Naive thymus-derived CD4-positive, alpha-beta T cell (primary cell): Measurements from ENCODE around the gene CISD3. TPM values are rescaled to one million over a fixed set of nuclear protein-coding genes. Genes with fewer than 3 reads are reported as not detected.
A peak's percentile ranks its signal among the peaks of the same experiment; 100 is the strongest.

ENCODE experiments used
- ATAC-seq: fragments of 150-1000 bp; cut with Tn5 transposase; 2 replicates; pipeline ENCODE4 v1.10.0; 2021; ENCODE audit warnings: mild to moderate bottlenecking, moderate library complexity
- CTCF ChIA-PET: fragments of 350-600 bp; sonication (Branson Sonifier 250); formaldehyde crosslinking; loops from one replicate; lab custom pipeline; 2021; ENCODE audit warnings: antibody characterized with exemption; lab: Charles Lee
- POLR2A ChIA-PET: fragments of 350-600 bp; sonication (Branson Sonifier 250); formaldehyde crosslinking; loops from one replicate; lab custom pipeline; 2021; ENCODE audit warnings: antibody characterized with exemption, inconsistent platforms; lab: Charles Lee
- DNase-seq, 9 donors: peaks; one replicate each; pipeline versions ENCODE4 v3.0.0 to v3.0.0-alpha.2; 2020 to 2022; ENCODE audit warnings: mixed read lengths in 1 of 9
- H3K27ac ChIP-seq: one replicate; pipeline ENCODE4 v1.7.0; 2013; ENCODE audit warnings: mild to moderate bottlenecking, low read depth, low read length, moderate library complexity
- H3K27me3 ChIP-seq, 2 donors: one replicate each; pipeline ENCODE4 v1.7.0; 2013; ENCODE audit warnings: low read length in 2 of 2, mild to moderate bottlenecking in 2 of 2, moderate library complexity in 2 of 2; ENCODE audit not compliant: control insufficient read depth in 2 of 2, insufficient read depth in 2 of 2
- H3K36me3 ChIP-seq, 3 experiments: 1 replicate in 2 of 3; 2 replicates in 1 of 3; pipeline ENCODE4 v1.7.0; 2013; ENCODE audit warnings: low read length in 3 of 3, mild to moderate bottlenecking in 3 of 3, moderate library complexity in 1 of 3; ENCODE audit not compliant: insufficient read depth in 3 of 3, control insufficient read depth in 2 of 3
- H3K4me1 ChIP-seq, 2 donors: one replicate each; pipeline ENCODE4 v1.7.0; 2013; ENCODE audit warnings: low read length in 2 of 2, mild to moderate bottlenecking in 2 of 2, moderate library complexity in 1 of 2; ENCODE audit not compliant: control insufficient read depth in 2 of 2, insufficient read depth in 2 of 2
- H3K4me3 ChIP-seq: 2 replicates; pipeline ENCODE4 v1.7.0; 2013; ENCODE audit warnings: mild to moderate bottlenecking, low read length
- H3K9me3 ChIP-seq, 3 experiments: 1 replicate in 2 of 3; 2 replicates in 1 of 3; pipeline ENCODE4 v1.7.0; 2013; ENCODE audit warnings: low read length in 3 of 3; ENCODE audit not compliant: control insufficient read depth in 2 of 3
- H3K27ac Mint-ChIP-seq, 9 donors: one replicate each; pipeline ENCODE4 v1.8.0; 2020 to 2022; ENCODE audit warnings: mixed read lengths in 9 of 9, mild to moderate bottlenecking in 8 of 9, moderate library complexity in 5 of 9, inconsistent platforms in 2 of 9
- H3K27me3 Mint-ChIP-seq, 5 donors: one replicate each; pipeline ENCODE4 v1.8.0; 2021 to 2022; ENCODE audit warnings: mixed read lengths in 5 of 5, mild to moderate bottlenecking in 1 of 5
- H3K36me3 Mint-ChIP-seq, 5 donors: one replicate each; pipeline ENCODE4 v1.8.0; 2020 to 2022; ENCODE audit warnings: mixed read lengths in 5 of 5, mild to moderate bottlenecking in 3 of 5, inconsistent platforms in 1 of 5
- H3K4me1 Mint-ChIP-seq, 7 donors: one replicate each; pipeline ENCODE4 v1.8.0; 2020 to 2022; ENCODE audit warnings: mixed read lengths in 7 of 7, mild to moderate bottlenecking in 3 of 7, inconsistent platforms in 1 of 7
- H3K4me3 Mint-ChIP-seq, 10 donors: one replicate each; pipeline ENCODE4 v1.8.0; 2020 to 2022; ENCODE audit warnings: mild to moderate bottlenecking in 10 of 10, mixed read lengths in 10 of 10, moderate library complexity in 6 of 10, inconsistent platforms in 2 of 10
- H3K9me3 Mint-ChIP-seq, 11 donors: one replicate each; pipeline ENCODE4 v1.8.0; 2020 to 2022; ENCODE audit warnings: mixed read lengths in 11 of 11, mild to moderate bottlenecking in 4 of 11, inconsistent platforms in 1 of 11, moderate library complexity in 1 of 11
- intact Hi-C, 2 donors: fragments of 100-400 bp; cut with micrococcal nuclease; formaldehyde crosslinking; loops; one replicate each; pipeline ENCODE4 v1.15.1; 2023
- polyA plus RNA-seq, 2 donors: library from polyadenylated mRNA; unstranded; fragments of 300-500 nt; fragmentation: Illumina TruSeq; gene quantifications; one replicate each; pipeline ENCODE4 v1.2.3, GENCODE V29; 2021
- total RNA-seq, 6 experiments: library from RNA in 5 of 6; stranded (reverse) in 5 of 6; gene quantifications; 1 replicate in 5 of 6; 2 replicates in 1 of 6; pipeline ENCODE4 v1.2.3 and lab custom pipeline; 2021 to 2026

CISD3 gene
- total and polyA plus RNA-seq, 7 experiments from 2014 or later, result 8.0 to 39.6 (median 16.6) TPM

DNA sequence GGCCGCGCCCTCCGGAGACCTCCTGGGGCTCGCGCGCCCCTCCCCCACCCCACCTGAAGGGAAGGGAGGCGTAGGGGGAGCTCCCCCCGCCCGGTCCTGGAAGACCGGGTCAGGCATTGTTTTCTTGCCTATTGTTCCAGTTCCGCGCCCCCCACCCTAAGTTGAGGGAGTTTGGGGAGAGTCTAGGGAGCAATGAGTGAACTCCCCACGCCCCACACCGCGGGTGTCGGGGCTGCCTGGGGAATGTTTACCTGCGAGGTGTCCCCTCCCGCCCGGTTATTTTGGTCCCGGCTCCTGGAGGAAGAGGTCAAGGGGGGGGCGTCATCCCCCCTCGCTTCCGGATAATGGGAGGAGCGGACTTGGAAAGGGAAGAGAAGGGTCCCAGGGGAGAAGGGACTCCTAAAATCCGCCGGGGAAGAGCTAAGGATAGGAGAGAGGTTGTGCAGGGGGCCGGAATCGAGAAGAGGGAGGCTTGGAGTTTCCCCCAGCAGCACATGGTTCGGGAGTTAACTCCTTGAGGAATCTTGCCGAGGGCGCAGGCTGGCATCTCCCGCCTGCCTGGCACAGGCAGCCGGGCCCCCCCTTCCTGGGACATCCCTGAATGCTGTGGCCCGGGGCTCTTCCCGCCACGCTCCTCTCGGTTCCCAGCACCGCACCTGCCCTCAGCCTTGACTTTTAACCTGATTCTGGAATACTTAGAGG, 24.2 kb upstream of the CISD3 start:
- Histone ChIP-seq H3K4me3 (peak overlapping the region; percentile 73), H3K27ac (peak overlapping the region; percentile 71), H3K9me3 (no peaks in the 10 kb centered on the region), H3K27me3 (no peaks in the 10 kb centered on the region), H3K4me1 (peaks cover 26 to 27% of the 10 kb centered on the region in 2 donors), H3K36me3 (peaks cover 17 to 42% (median 20%) of the 10 kb centered on the region in 3 experiments)
- ChIA-PET POLR2A (interaction anchor here (0.7 to 14.1 kb wide), 16 partner anchors 9 to 494 kb away, joined by 3 to 317 read pairs (median 6); partner anchors contain the start of genes CISD3, PSMB3, RPL19 and RPL23), CTCF (interaction anchor here (0.6 to 1.8 kb wide), 6 partner anchors 11 to 29 kb away, joined by 3 to 13 read pairs (median 4); no protein-coding TSS in a partner anchor)
- Mint-ChIP-seq H3K4me1 (peaks cover 39 to 61% (median 51%) of the 10 kb centered on the region in 7 donors), H3K36me3 (peaks cover 8 to 38% (median 9%) of the 10 kb centered on the region in 5 donors), H3K4me3 (peak overlapping the region; percentile 94 to 100 (median 98)), H3K9me3 (peaks cover 0 to 2% (median 0%) of the 10 kb centered on the region in 11 donors), H3K27ac (peak overlapping the region; percentile 80 to 96 (median 89)), H3K27me3 (no peaks in the 10 kb centered on the region)
- intact Hi-C loops, result loop anchor here (1.0 kb wide), 3 partner anchors 22 to 45 kb away; no protein-coding TSS in a partner anchor
- no peak for ATAC-seq
- DNase-seq, result peak in 5 of 9 donors; percentile 13 to 36 (median 19)

- Mint-ChIP-seq H3K4me1 (peaks cover 34 to 61% (median 48%) of the 10 kb centered on the region in 7 donors), H3K4me3 (peak overlapping the region; percentile 94 to 100 (median 98)), H3K9me3 (peaks cover 0 to 2% (median 0%) of the 10 kb centered on the region in 11 donors), H3K27ac (peak overlapping the region; percentile 81 to 96 (median 89)), H3K27me3 (no peaks in the 10 kb centered on the region), H3K36me3 (peaks cover 8 to 42% (median 9%) of the 10 kb centered on the region in 5 donors)
- ATAC-seq (no peak), DNase-seq (peak in 5 of 9 donors; percentile 20 to 42 (median 21))
- Histone ChIP-seq H3K27me3 (no peaks in the 10 kb centered on the region), H3K4me1 (peaks cover 18 to 22% of the 10 kb centered on the region in 2 donors), H3K27ac (peak overlapping the region; percentile 71), H3K4me3 (peak overlapping the region; percentile 73), H3K36me3 (peaks cover 17 to 49% (median 20%) of the 10 kb centered on the region in 3 experiments), H3K9me3 (no peaks in the 10 kb centered on the region)
- intact Hi-C loops, result loop anchor here in 1 of 2 donors (1.0 kb wide), 1 partner anchor 22 kb away; no protein-coding TSS in a partner anchor
- CTCF ChIA-PET, result interaction anchor here (0.6 to 1.8 kb wide), 6 partner anchors 11 to 30 kb away, joined by 3 to 13 read pairs (median 4); no protein-coding TSS in a partner anchor
- POLR2A ChIA-PET, result interaction anchor here (0.7 to 14.1 kb wide), 12 partner anchors 10 to 493 kb away, joined by 3 to 317 read pairs (median 6); partner anchors contain the start of genes CISD3, PSMB3, RPL19 and RPL23
Observed at GRCh38 chr17:38706505-38707216, 23.5 kb upstream of the CISD3 start.

DNA sequence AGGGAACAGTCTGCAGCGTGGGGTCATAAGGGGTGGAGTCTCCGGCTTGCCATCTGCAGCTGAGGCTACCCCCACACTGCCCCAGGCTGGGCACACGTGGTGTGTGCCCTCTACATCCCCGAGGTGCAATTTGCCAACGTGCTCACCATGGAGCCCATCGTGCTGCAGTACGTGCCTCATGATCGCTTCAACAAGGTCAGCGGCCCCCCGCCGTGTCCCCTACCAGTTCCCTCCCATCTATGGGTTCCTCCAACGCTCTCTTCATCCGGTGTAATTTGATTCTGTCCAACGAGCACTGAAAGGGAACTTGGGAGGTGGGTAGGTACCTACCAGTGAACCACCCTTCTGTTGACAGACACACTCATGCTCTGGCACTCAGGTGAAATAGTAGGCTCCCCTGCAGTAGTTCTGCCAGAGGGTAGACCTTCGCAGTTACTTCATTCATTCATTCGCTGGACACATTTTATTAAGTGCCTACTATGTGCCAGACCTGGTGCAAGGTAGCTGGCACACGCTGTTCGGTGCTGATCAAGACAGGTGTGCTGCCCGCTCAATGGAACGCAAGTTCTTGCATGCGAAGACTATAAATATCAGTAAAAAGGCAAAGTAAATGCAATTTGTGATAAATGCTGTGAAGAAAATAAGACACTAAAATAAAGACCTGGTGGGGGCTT, 22.3 kb upstream of the CISD3 start:
- Histone ChIP-seq H3K27ac (peak overlapping the region; percentile 71), H3K36me3 (peaks cover 17 to 61% (median 23%) of the 10 kb centered on the region in 3 experiments), H3K4me1 (peaks cover 15 to 22% of the 10 kb centered on the region in 2 donors), H3K4me3 (no peak overlapping the region), H3K27me3 (no peaks in the 10 kb centered on the region), H3K9me3 (no peaks in the 10 kb centered on the region)
- H3K4me1 Mint-ChIP-seq, result peaks cover 36 to 62% (median 46%) of the 10 kb centered on the region in 7 donors
- H3K27me3 Mint-ChIP-seq, result no peaks in the 10 kb centered on the region
- peak overlapping the region; percentile 81 to 96 (median 89) for H3K27ac Mint-ChIP-seq
- DNase-seq, result no peak
- H3K4me3 Mint-ChIP-seq, result peak overlapping the region; percentile 63 to 100 (median 96)
- POLR2A ChIA-PET, result interaction anchor here (0.8 to 14.1 kb wide), 6 partner anchors 14 to 44 kb away, joined by 3 to 317 read pairs (median 8); partner anchors contain the start of genes CISD3 and PSMB3
- intact Hi-C loops, result no loop called here
- peaks cover 8 to 43% (median 9%) of the 10 kb centered on the region in 5 donors for H3K36me3 Mint-ChIP-seq
- ATAC-seq, result no peak
- peaks cover 0 to 2% (median 0%) of the 10 kb centered on the region in 11 donors for H3K9me3 Mint-ChIP-seq
- CTCF ChIA-PET, result interaction anchor here (0.6 to 1.0 kb wide), 2 partner anchors 56 to 293 kb away, joined by 3 to 5 read pairs; no protein-coding TSS in a partner anchor

- ChIA-PET POLR2A (interaction anchor here (0.5 to 14.1 kb wide), 4 partner anchors 12 to 124 kb away, joined by 3 to 317 read pairs (median 8); partner anchors contain the start of gene CISD3), CTCF (interaction anchor here (1.0 to 1.5 kb wide), 2 partner anchors 19 to 295 kb away, joined by 3 to 6 read pairs; no protein-coding TSS in a partner anchor)
- Mint-ChIP-seq H3K27me3 (no peaks in the 10 kb centered on the region), H3K4me1 (peaks cover 37 to 59% (median 46%) of the 10 kb centered on the region in 7 donors), H3K27ac (peak overlapping the region in 8 of 9 donors; percentile 58 to 85 (median 68)), H3K4me3 (no peak overlapping the region), H3K36me3 (peaks cover 8 to 49% (median 9%) of the 10 kb centered on the region in 5 donors), H3K9me3 (peaks cover 0 to 2% (median 0%) of the 10 kb centered on the region in 11 donors)
- intact Hi-C loops, result no loop called here
- H3K27me3 ChIP-seq, result no peaks in the 10 kb centered on the region
- ATAC-seq, result no peak
- peaks cover 15 to 22% of the 10 kb centered on the region in 2 donors for H3K4me1 ChIP-seq
- no peak for DNase-seq
- H3K27ac ChIP-seq, result no peak overlapping the region
- H3K9me3 ChIP-seq, result no peaks in the 10 kb centered on the region
- H3K4me3 ChIP-seq, result no peak overlapping the region
- H3K36me3 ChIP-seq, result peaks cover 17 to 75% (median 28%) of the 10 kb centered on the region in 3 experiments
Observed at GRCh38 chr17:38709104-38709820, 20.9 kb upstream of the CISD3 start.

GRCh38 chr17:38709864-38710603, 20.1 kb upstream of the CISD3 start:
- H3K4me1 Mint-ChIP-seq, result peaks cover 41 to 57% (median 49%) of the 10 kb centered on the region in 7 donors
- intact Hi-C loops, result no loop called here
- no peak for DNase-seq
- no peak overlapping the region for H3K4me3 ChIP-seq
- POLR2A ChIA-PET, result interaction anchor here (0.8 to 14.1 kb wide), 4 partner anchors 10 to 21 kb away, joined by 3 to 317 read pairs (median 8); partner anchors contain the start of gene CISD3
- H3K4me1 ChIP-seq, result peaks cover 15 to 22% of the 10 kb centered on the region in 2 donors
- no peak overlapping the region for H3K4me3 Mint-ChIP-seq
- no peaks in the 10 kb centered on the region for H3K9me3 Mint-ChIP-seq
- no peak for ATAC-seq
- H3K27ac ChIP-seq, result peak overlapping the region; percentile 18
- H3K36me3 ChIP-seq, result peaks cover 17 to 79% (median 28%) of the 10 kb centered on the region in 3 experiments
- peaks cover 8 to 46% (median 12%) of the 10 kb centered on the region in 5 donors for H3K36me3 Mint-ChIP-seq
- CTCF ChIA-PET, result interaction anchor here (1.5 to 1.6 kb wide), 2 partner anchors 19 to 25 kb away, joined by 6 to 8 read pairs; no protein-coding TSS in a partner anchor
- no peaks in the 10 kb centered on the region for H3K9me3 ChIP-seq
- H3K27me3 Mint-ChIP-seq, result no peaks in the 10 kb centered on the region
- peak overlapping the region; percentile 36 to 85 (median 69) for H3K27ac Mint-ChIP-seq
- no peaks in the 10 kb centered on the region for H3K27me3 ChIP-seq
